Neural crest cell (in vitro differentiated cells): Measurements from ENCODE around the gene PPIP5K2. TPM values are rescaled to one million over a fixed set of nuclear protein-coding genes. Genes with fewer than 3 reads are reported as not detected.
"Not testable (repeated sequence)": the region's sequence is repeated elsewhere in the genome, so short reads cannot be mapped to it uniquely, and the experiment has no call there.

Experiments used
- DNase-seq: peaks from one replicate; pipeline ENCODE4 v3.0.0; 2021; ENCODE audit warnings: low read depth, mixed read lengths, low spot score
- H3K27ac Mint-ChIP-seq: one replicate; pipeline ENCODE4 v1.8.0; 2021; ENCODE audit warnings: mild to moderate bottlenecking, mixed read lengths; ENCODE audit not compliant: unreplicated experiment
- H3K27me3 Mint-ChIP-seq: 2 replicates; pipeline ENCODE4 v1.8.0; 2021; ENCODE audit warnings: low read depth, mild to moderate bottlenecking, mixed read lengths
- H3K36me3 Mint-ChIP-seq: 2 replicates; pipeline ENCODE4 v1.8.0; 2021; ENCODE audit warnings: low read depth, mild to moderate bottlenecking, mixed read lengths
- H3K4me1 Mint-ChIP-seq: 2 replicates; pipeline ENCODE4 v1.8.0; 2021; ENCODE audit warnings: mixed read lengths
- H3K4me3 Mint-ChIP-seq: one replicate; pipeline ENCODE4 v1.8.0; 2021; ENCODE audit warnings: mild to moderate bottlenecking, mixed read lengths
- H3K9me3 Mint-ChIP-seq: 2 replicates; pipeline ENCODE4 v1.8.0; 2021; ENCODE audit warnings: mixed read lengths
- CTCF ChIP-seq: fragments of 200-600 bp; sonication (generic); conservative IDR thresholded peaks from 2 replicates; pipeline ENCODE4 v1.5.0; 2021; ENCODE audit warnings: antibody characterized with exemption, mild to moderate bottlenecking
- total RNA-seq: library from RNA; stranded (reverse); gene quantifications from 2 replicates; pipeline ENCODE4 v1.2.1, GENCODE V29; 2021

The PPIP5K2 gene
- total RNA-seq, 1 donor from 2014 or later, result 72.9 TPM

GRCh38 chr5:103211576-103212561, 91.8 kb downstream of the PPIP5K2 start:
- H3K9me3 Mint-ChIP-seq, result no peaks in the 10 kb centered on the region
- peaks cover 6% of the 10 kb centered on the region for H3K36me3 Mint-ChIP-seq
- TF ChIP-seq CTCF, result no peak

GRCh38 chr5:103216137-103216536, 96.0 kb downstream of the PPIP5K2 start:
- DNase-seq, result no peak
- Mint-ChIP-seq H3K27me3 (no peaks in the 10 kb centered on the region), H3K9me3 (no peaks in the 10 kb centered on the region), H3K4me3 (no peak overlapping the region), H3K4me1 (peaks cover 17% of the 10 kb centered on the region), H3K27ac (no peak overlapping the region), H3K36me3 (peaks cover 9% of the 10 kb centered on the region)
- TF ChIP-seq CTCF, result no peak

More at GRCh38 chr5:103211576-103212561, 91.8 kb downstream of the PPIP5K2 start:
- no peak overlapping the region for H3K4me3 Mint-ChIP-seq
- no peak for DNase-seq
- H3K27me3 Mint-ChIP-seq, result no peaks in the 10 kb centered on the region
- no peak overlapping the region for H3K27ac Mint-ChIP-seq
- peaks cover 17% of the 10 kb centered on the region for H3K4me1 Mint-ChIP-seq

GRCh38 chr5:103216697-103217096, 96.6 kb downstream of the PPIP5K2 start:
- H3K4me1 Mint-ChIP-seq, result peaks cover 17% of the 10 kb centered on the region
- no peaks in the 10 kb centered on the region for H3K9me3 Mint-ChIP-seq
- H3K27me3 Mint-ChIP-seq, result no peaks in the 10 kb centered on the region
- no peak for TF ChIP-seq CTCF
- H3K27ac Mint-ChIP-seq, result no peak overlapping the region
- H3K4me3 Mint-ChIP-seq, result no peak overlapping the region
- DNase-seq, result no peak
- H3K36me3 Mint-ChIP-seq, result peaks cover 9% of the 10 kb centered on the region

- H3K27me3 Mint-ChIP-seq, result no peaks in the 10 kb centered on the region
- peaks cover 17% of the 10 kb centered on the region for H3K4me1 Mint-ChIP-seq
- no peaks in the 10 kb centered on the region for H3K9me3 Mint-ChIP-seq
- peaks cover 9% of the 10 kb centered on the region for H3K36me3 Mint-ChIP-seq
- no peak for TF ChIP-seq CTCF
- DNase-seq, result no peak
- no peak overlapping the region for H3K27ac Mint-ChIP-seq
- H3K4me3 Mint-ChIP-seq, result no peak overlapping the region
These were observed 97.0 kb downstream of the PPIP5K2 start for GRCh38 chr5:103217101-103217500.

- no peak overlapping the region for H3K4me3 Mint-ChIP-seq
- TF ChIP-seq CTCF, result no peak
These were observed 98.1 kb downstream of the PPIP5K2 start for GRCh38 chr5:103218164-103218563.

GRCh38 chr5:103219074-103219473, 99.0 kb downstream of the PPIP5K2 start:
- DNase-seq, H3K27ac Mint-ChIP-seq, H3K27me3 Mint-ChIP-seq, H3K4me3 Mint-ChIP-seq, H3K36me3 Mint-ChIP-seq, H3K9me3 Mint-ChIP-seq: not testable (repeated sequence)
- peaks cover 10% of the 10 kb centered on the region for H3K4me1 Mint-ChIP-seq

More at GRCh38 chr5:103218164-103218563, 98.1 kb downstream of the PPIP5K2 start:
- Mint-ChIP-seq H3K9me3 (no peaks in the 10 kb centered on the region), H3K4me1 (peaks cover 17% of the 10 kb centered on the region), H3K27me3 (no peaks in the 10 kb centered on the region), H3K36me3 (peaks cover 9% of the 10 kb centered on the region), H3K27ac (no peak overlapping the region)
- no peak for DNase-seq
